Caco-2 (cell line): ENCODE data around the gene DNASE2B. TPM values are rescaled to one million over a fixed set of nuclear protein-coding genes. Genes with fewer than 3 reads are reported as not detected.

Experiments used
- BruUV-seq: library from RNA; stranded (reverse); fragments of 400-500 nt; replicated peaks from 2 replicates; lab custom pipeline; 2021; lab: Mats Ljungman, UMichigan
- CTCF ChIA-PET: fragments of 300-600 bp; sonication (Branson Sonifier 250); formaldehyde crosslinking; loops from one replicate; lab custom pipeline; 2022; ENCODE audit warnings: antibody characterized with exemption; lab: Charles Lee
- POLR2A ChIA-PET: fragments of 300-600 bp; sonication (Branson Sonifier 250); formaldehyde crosslinking; loops from one replicate; lab custom pipeline; 2022; ENCODE audit warnings: antibody characterized with exemption; lab: Charles Lee
- DNase-seq, 2 experiments: peaks; one replicate each; pipeline versions ENCODE4 v3.0.0 to v3.0.0-alpha.2; 2020 to 2022
- H3K27me3 ChIP-seq: replicated peaks from 2 replicates; pipeline ENCODE4 v1.6.0; 2011; ENCODE audit warnings: low read length; ENCODE audit not compliant: control insufficient read depth, insufficient read depth
- H3K36me3 ChIP-seq: 2 replicates; pipeline ENCODE4 v1.5.1; 2011; ENCODE audit warnings: low read length; ENCODE audit not compliant: control insufficient read depth, insufficient read depth
- H3K4me1 ChIP-seq: fragments of 250-450 bp; sonication (Bioruptor Pico); 2 replicates; pipeline ENCODE4 v1.5.1; 2020; ENCODE audit warnings: mild to moderate bottlenecking
- H3K4me3 ChIP-seq: 2 replicates; pipeline ENCODE4 v1.5.1; 2011; ENCODE audit warnings: low read depth, mild to moderate bottlenecking, control low read depth, low read length
- H3K9me3 ChIP-seq: fragments of 250-450 bp; sonication (Bioruptor Pico); 2 replicates; pipeline ENCODE4 v1.5.1; 2020; ENCODE audit warnings: mild to moderate bottlenecking, moderate library complexity
- H3K27ac Mint-ChIP-seq: one replicate; pipeline ENCODE4 v1.8.0; 2022; ENCODE audit warnings: mixed read lengths; ENCODE audit not compliant: unreplicated experiment
- H3K27me3 Mint-ChIP-seq: one replicate; pipeline ENCODE4 v1.8.0; 2022; ENCODE audit warnings: mixed read lengths; ENCODE audit not compliant: insufficient read depth, unreplicated experiment
- H3K36me3 Mint-ChIP-seq: one replicate; pipeline ENCODE4 v1.8.0; 2022; ENCODE audit warnings: mild to moderate bottlenecking, mixed read lengths; ENCODE audit not compliant: insufficient read depth, unreplicated experiment
- H3K4me1 Mint-ChIP-seq: one replicate; pipeline ENCODE4 v1.8.0; 2022; ENCODE audit warnings: low read depth, mixed read lengths; ENCODE audit not compliant: unreplicated experiment
- H3K4me3 Mint-ChIP-seq: one replicate; pipeline ENCODE4 v1.8.0; 2022; ENCODE audit warnings: mild to moderate bottlenecking, moderate library complexity, mixed read lengths; ENCODE audit not compliant: unreplicated experiment
- H3K9me3 Mint-ChIP-seq: one replicate; pipeline ENCODE4 v1.8.0; 2022; ENCODE audit warnings: mixed read lengths; ENCODE audit not compliant: unreplicated experiment
- intact Hi-C: fragments of 100-400 bp; cut with micrococcal nuclease; formaldehyde crosslinking; loops from one replicate; pipeline ENCODE4 v1.10.0; 2022; ENCODE audit not compliant: unreplicated experiment
- total RNA-seq: library from RNA; stranded (reverse); gene quantifications from 2 replicates; pipeline ENCODE4 v1.2.3, GENCODE V29; 2022
- TF ChIP-seq, protein P1 (sequence below), 2 experiments: fragments of 200-600 bp in 1 of 2; IDR thresholded peaks; 1 replicate in 1 of 2; 2 replicates in 1 of 2; pipeline versions ENCODE4 v1.5.1 to v1.8.0; 2011 to 2022; ENCODE audit warnings: antibody characterized with exemption in 1 of 2, control low read depth in 1 of 2, inconsistent platforms in 1 of 2, low read depth in 1 of 2, low read length in 1 of 2, mild to moderate bottlenecking in 1 of 2, moderate library complexity in 1 of 2; ENCODE audit not compliant: insufficient read depth in 1 of 2, severe bottlenecking in 1 of 2, unreplicated experiment in 1 of 2

DNASE2B gene
- total RNA-seq, 1 experiment from 2014 or later = not detected

DNA sequence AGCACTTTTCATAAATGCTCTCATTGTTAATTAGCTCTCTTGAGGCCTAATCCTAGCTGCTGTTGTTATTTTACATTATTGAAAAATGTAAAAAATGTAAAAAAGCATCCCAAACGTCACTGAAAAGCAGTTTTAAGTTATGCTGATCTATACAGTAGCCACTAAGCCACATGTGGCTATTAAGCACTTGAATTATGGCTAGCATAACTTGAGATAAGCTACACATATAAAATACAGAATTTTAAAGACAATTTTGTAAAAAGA lies 18.4 kb upstream of the DNASE2B start:
- ChIA-PET POLR2A (no interaction called here), CTCF (no interaction called here)
- DNase-seq = no peak
- Histone ChIP-seq H3K4me1 (no peaks in the 10 kb centered on the region), H3K27me3 (no peaks in the 10 kb centered on the region), H3K4me3 (no peak overlapping the region), H3K36me3 (no peaks in the 10 kb centered on the region), H3K9me3 (no peaks in the 10 kb centered on the region)
- no TSS peak for BruUV-seq
- no peaks in the 10 kb centered on the region for H3K27me3 Mint-ChIP-seq
- no peak overlapping the region for H3K4me3 Mint-ChIP-seq
- intact Hi-C loops = no loop called here
- no peak overlapping the region for H3K27ac Mint-ChIP-seq
- H3K4me1 Mint-ChIP-seq = no peaks in the 10 kb centered on the region
- H3K36me3 Mint-ChIP-seq = peaks cover 4% of the 10 kb centered on the region
- TF ChIP-seq, protein P1, sequence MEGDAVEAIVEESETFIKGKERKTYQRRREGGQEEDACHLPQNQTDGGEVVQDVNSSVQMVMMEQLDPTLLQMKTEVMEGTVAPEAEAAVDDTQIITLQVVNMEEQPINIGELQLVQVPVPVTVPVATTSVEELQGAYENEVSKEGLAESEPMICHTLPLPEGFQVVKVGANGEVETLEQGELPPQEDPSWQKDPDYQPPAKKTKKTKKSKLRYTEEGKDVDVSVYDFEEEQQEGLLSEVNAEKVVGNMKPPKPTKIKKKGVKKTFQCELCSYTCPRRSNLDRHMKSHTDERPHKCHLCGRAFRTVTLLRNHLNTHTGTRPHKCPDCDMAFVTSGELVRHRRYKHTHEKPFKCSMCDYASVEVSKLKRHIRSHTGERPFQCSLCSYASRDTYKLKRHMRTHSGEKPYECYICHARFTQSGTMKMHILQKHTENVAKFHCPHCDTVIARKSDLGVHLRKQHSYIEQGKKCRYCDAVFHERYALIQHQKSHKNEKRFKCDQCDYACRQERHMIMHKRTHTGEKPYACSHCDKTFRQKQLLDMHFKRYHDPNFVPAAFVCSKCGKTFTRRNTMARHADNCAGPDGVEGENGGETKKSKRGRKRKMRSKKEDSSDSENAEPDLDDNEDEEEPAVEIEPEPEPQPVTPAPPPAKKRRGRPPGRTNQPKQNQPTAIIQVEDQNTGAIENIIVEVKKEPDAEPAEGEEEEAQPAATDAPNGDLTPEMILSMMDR (IDR thresholded peaks at IDR 0.05; ENCODE audit: insufficient read depth in 1 of 2, low read depth in 1 of 2, low read length in 1 of 2, severe bottlenecking in 1 of 2, unreplicated experiment in 1 of 2) = no peak
- H3K9me3 Mint-ChIP-seq = no peaks in the 10 kb centered on the region

DNA sequence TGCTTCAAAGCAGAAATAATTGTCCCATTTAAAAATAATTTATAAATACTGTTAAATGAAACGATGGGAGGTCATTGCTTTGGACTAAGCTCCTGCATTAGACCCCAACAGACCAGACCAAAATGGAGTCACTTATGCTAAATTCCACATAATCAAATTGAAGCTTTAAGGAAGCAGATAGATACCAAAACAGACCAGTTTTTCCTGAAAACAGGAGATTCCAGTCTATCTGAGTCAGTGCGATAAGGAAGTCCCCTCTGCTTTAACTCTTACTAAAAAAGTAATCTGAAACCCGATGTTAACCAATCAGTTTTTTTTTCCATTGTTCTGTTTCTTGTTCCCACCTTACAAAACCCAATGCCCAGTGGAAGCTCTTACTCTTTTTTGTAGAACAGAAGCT lies 16.2 kb upstream of the DNASE2B start:
- H3K27me3 ChIP-seq = no peaks in the 10 kb centered on the region
- ChIA-PET POLR2A (no interaction called here), CTCF (interaction anchor here (0.6 kb wide), 1 partner anchor 127 kb away, joined by 3 read pairs; no protein-coding TSS in a partner anchor)
- intact Hi-C loops = no loop called here
- no TSS peak for BruUV-seq
- no peaks in the 10 kb centered on the region for H3K36me3 ChIP-seq
- no peak overlapping the region for H3K4me3 ChIP-seq
- TF ChIP-seq, protein P1 (IDR thresholded peaks at IDR 0.05; ENCODE audit: insufficient read depth in 1 of 2, low read depth in 1 of 2, low read length in 1 of 2, severe bottlenecking in 1 of 2, unreplicated experiment in 1 of 2) = no peak
- no peaks in the 10 kb centered on the region for H3K27me3 Mint-ChIP-seq
- H3K9me3 Mint-ChIP-seq = no peaks in the 10 kb centered on the region
- H3K4me1 ChIP-seq = no peaks in the 10 kb centered on the region
- no peaks in the 10 kb centered on the region for H3K36me3 Mint-ChIP-seq
- H3K9me3 ChIP-seq = no peaks in the 10 kb centered on the region
- DNase-seq = no peak
- H3K4me1 Mint-ChIP-seq = no peaks in the 10 kb centered on the region
- no peak overlapping the region for H3K27ac Mint-ChIP-seq
- no peak overlapping the region for H3K4me3 Mint-ChIP-seq

DNA sequence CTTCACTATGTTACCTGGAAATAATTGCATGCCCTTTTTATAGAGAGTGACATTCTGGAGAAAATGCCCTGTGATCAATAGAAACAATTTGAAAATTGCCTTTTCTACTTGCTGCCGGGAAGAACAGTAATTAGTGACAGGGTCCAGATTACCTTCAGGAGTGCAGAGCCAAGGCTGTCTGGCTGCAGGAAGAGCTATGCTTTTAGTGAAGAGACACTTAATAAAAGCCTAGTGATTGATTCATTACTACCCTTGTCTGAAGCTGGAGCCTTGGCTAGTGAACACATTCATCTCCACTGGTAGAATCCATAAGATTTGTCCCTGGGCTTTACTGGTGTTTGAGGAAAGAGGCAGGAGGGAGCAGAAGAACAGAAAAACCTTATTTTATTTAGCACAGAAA lies 12.9 kb upstream of the DNASE2B start:
- Mint-ChIP-seq H3K36me3 (no peaks in the 10 kb centered on the region), H3K4me3 (no peak overlapping the region), H3K9me3 (no peaks in the 10 kb centered on the region), H3K27ac (no peak overlapping the region), H3K4me1 (no peaks in the 10 kb centered on the region), H3K27me3 (no peaks in the 10 kb centered on the region)
- Histone ChIP-seq H3K4me1 (no peaks in the 10 kb centered on the region), H3K36me3 (no peaks in the 10 kb centered on the region), H3K4me3 (no peak overlapping the region), H3K27me3 (no peaks in the 10 kb centered on the region), H3K9me3 (no peaks in the 10 kb centered on the region)
- DNase-seq = no peak
- ChIA-PET CTCF (no interaction called here), POLR2A (no interaction called here)
- no TSS peak for BruUV-seq
- TF ChIP-seq, protein P1 (IDR thresholded peaks at IDR 0.05; ENCODE audit: insufficient read depth in 1 of 2, low read depth in 1 of 2, low read length in 1 of 2, severe bottlenecking in 1 of 2, unreplicated experiment in 1 of 2) = no peak
- intact Hi-C loops = no loop called here
